NOMO-1 (cell line): ENCODE data around the gene BEND3.
"Not testable (repeated sequence)": the region's sequence is repeated elsewhere in the genome, so short reads cannot be mapped to it uniquely, and the experiment has no call there.

Experiments used
- DNase-seq, 2 experiments: peaks; one replicate each; lab custom pipeline; 2025; ENCODE audit not compliant: unreplicated experiment in 2 of 2; lab: John Stamatoyannopoulos, UW

Gene BEND3

DNA sequence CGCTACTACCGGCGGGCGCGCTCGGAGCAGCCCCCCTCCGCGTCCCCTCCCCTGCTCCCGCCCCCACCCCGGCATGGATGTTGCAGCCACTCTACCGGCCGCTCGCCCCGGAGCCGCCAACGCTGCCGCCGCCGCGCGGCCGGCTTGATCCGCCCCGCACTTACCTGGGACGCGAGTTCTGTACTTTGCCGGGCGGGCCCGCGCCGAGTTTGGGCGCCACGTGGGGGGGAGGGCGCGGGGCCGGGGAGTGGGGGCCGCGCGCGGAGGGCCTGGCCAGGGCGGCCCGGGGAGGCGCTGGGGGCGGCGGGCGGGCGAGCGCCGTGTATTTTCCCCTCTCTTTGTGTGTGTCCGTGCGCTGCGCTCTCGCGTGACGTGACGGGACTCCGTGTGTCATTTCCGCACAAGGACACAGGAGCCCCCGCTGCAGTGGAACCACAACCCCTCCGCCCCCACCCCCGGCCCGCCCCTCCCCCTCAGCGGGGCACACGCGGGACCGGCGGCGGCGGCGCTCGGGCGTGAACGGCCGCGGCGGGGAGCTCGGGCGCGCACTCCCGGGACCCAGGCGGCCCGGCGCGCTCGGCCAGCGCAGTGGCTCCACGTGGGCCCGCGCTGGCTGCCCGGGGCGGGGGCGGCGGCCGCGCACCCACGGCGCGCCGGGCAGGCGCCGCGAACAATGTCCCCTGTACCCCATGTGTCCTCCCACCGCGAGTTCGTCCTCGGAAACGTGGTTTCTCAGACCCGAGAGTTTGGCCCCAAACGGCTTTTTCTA is at the start of gene BEND3:
Gene BEND3, minus strand, starts transcription at position 590 of the 769 bp plus-strand sequence. CDS start 16,230 bp downstream, outside the sequence.
- DNase-seq: peak; percentile 30 to 38

DNA sequence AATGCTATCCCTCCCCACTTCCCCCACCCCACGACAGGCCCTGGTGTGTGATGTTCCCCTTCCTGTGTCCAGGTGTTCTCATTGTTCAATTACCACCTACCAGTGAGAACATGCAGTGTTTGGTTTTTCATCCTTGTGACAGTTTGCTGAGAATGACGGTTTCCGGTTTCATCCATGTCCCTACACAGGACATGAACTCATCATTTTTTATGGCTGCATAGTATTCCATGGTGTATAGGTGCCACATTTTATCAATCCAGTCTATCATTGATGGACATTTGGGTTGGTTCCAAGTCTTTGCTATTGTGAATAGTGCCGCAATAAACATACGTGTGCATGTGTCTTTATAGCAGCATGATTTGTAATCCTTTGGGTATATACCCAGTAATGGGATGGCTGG is 49.0 kb upstream of the BEND3 start:
- not testable (repeated sequence) for DNase-seq

- DNase-seq: no peak
These were observed 46.2 kb upstream of the BEND3 start for GRCh38 chr6:107161521-107161920.

GRCh38 chr6:107156617-107157016 is 41.3 kb upstream of the BEND3 start:
- DNase-seq: no peak

GRCh38 chr6:107154801-107155160 is 39.5 kb upstream of the BEND3 start:
- no peak for DNase-seq

- DNase-seq: no peak
These were observed 39.0 kb upstream of the BEND3 start for GRCh38 chr6:107154131-107154800.

DNA sequence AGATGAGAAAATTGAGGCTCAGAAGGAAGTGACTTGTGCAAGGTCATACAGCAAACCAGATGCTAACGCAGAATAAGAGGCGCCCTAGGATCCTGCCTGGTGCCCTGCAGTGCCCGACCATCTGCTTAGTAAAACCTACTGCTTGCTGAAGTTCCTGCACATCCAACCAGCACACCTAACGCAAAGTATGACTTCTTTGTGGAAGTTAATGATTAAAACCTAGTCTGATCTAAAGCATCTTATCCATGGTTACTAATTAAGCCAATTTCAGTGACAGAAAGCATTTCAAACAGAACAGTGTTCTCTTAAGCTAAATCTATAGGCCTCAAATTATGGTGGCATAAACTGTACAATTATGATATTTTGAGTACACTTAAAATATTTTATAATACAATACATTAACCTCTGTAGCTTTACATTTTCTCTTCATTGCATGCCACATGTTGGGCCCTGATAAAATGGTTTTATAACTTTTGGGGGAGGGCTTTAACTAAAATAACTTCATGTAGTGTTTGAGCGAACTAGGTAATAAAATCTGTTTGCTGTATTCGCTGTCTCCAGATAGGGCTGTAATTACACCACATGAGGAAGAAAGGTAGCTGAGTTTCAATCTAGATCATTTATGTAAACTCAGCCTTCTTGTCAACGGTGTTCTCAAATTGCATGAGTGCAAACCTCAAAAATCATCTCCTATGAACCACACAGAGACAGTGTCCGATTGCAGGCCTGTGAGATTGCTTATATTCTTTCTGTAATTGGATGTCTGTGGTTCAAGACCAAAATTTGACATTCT is 37.5 kb upstream of the BEND3 start:
- no peak for DNase-seq

DNA sequence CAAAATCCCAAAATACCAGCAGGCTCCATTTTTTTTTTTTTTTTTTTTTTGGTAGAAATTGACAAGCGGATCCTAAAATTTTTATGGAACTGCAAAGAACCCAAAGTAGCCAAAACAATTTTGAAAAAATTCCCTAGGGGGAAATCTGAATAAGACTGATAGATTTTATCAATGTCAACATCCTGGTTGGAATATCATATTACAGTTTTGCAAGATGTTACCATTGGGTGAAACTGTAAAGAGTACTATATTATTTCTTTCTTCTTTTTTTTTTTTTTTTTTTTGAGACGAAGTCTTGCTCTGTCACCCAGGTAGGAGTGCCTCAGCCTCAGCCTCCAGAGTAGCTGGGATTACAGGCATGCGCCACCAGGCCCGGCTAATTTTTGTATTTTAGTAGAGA is 29.4 kb upstream of the BEND3 start:
- no peak for DNase-seq

DNA sequence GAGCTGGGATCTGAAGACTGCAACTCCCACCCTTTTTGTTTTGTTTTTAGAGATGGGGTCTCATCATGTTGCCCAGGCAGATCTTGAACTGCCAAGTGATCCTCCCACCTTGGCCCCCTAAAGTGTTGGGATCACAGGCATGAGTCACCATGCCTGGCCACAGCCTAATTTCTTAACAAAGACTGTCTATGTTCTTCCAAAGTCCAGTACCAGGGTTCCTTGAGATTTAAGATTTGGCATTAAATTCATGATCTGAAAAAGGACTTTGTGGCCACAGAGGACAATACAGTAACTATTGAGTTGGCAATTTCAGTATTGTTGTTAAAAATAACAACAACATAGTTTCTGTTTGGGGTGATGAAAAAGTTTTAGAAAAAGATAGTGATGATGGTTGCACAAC is 28.7 kb upstream of the BEND3 start:
- DNase-seq: no peak

GRCh38 chr6:107140581-107140980 is 25.3 kb upstream of the BEND3 start:
- no peak for DNase-seq

GRCh38 chr6:107136324-107136723 is 21.0 kb upstream of the BEND3 start:
- not testable (repeated sequence) for DNase-seq

DNA sequence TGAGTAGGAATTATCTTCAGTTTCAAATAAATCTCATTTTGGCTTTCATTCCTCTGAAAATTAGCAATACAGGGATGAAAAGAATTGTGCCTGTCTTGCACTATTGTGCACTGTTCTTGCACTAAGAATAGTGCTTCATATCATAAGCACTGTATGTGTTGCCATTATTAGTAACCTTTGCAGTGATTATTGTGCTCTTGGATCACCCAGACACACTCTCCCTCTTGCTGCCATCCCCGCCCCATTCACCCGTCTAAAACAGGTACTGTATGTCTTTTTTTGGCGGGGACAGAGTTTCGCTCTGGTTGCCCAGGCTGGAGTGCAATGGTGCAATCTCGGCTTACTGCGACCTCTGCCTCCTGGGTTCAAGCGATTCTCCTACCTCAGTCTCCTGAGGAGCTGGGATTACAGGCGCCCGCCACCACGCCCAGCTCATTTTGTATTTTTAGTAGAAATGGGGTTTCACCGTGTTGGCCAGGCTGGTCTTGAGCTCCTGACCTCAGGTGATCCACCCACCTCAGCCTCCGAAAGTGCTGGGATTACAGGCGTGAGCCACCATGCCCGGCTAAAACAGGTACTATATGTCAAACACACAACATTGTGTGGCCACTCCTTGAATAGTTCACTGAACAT is 19.8 kb upstream of the BEND3 start:
- DNase-seq: not testable (repeated sequence)

DNA sequence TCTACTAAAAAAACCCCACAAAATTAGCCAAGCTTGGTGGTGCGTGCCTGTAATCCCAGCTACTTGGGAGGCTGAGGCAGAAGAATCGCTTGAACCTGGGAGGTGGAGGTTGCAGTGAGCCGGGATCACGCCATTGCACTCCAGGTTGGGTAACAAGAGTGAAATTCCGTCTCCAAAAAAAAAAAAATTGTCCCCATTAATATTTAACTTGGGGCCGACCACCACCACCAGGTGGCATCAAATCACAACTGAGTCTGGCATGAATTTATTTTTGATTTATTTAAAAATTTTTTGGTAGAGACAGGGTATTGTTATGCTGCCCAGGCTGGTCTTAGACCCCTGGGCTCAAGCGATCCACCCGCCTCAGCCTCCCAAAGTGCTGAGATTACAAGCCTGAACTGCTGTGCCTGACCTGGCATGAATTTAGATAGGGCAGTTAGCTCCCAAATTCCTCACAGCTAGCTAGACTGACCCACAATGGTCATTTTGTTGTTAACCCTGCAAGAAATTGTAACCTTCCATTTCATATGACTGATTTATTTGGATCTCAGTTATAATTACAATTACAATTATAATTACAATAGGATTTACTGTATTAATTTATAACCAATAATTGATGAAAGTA is 17.1 kb upstream of the BEND3 start:
- no peak for DNase-seq

DNA sequence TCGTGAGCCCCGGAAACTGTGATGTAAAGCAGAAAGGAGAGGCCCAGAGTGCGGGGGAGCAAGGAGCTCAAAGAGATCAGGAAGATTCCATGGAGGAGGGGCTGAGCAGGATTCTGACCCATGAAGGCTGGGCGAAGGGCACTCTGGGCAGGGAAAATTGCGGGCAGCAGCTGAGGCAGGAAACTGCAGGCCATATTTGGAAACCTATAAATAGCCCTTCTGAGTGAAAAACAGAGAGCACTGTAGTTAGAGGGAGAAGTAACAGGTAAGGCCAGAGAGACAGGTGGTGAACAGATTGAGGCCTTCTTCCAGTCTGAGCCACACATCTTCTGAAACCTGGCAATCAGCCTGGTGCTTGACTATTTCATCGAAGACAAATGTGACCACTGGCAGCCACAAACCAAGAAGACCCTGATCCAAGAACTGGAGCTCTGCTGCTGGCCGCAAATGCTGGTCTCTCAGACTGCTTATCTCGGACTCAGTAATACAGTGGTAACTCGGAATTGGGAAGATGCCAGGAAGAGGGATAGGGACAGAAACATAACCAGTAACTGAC is 14.1 kb upstream of the BEND3 start:
- DNase-seq: no peak

DNA sequence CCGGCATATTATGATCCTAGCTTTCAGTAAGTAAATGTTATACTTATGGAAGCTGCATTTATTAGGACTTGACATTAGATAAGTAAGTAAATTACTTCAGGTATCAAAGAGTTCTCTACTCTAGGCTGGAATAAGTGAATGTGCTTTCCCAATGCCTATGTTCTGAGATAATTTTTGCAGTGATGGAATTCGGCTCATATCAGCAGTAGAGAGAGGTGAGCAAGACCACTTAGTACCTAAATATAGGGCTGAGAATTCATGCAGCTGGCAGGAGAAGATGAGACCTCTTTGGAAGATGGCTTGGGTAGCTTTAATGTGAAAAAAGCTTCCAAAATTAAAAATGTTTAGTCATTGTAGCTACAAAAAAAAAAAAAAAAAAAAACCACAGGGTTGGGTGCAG is 13.3 kb upstream of the BEND3 start:
- no peak for DNase-seq

DNA sequence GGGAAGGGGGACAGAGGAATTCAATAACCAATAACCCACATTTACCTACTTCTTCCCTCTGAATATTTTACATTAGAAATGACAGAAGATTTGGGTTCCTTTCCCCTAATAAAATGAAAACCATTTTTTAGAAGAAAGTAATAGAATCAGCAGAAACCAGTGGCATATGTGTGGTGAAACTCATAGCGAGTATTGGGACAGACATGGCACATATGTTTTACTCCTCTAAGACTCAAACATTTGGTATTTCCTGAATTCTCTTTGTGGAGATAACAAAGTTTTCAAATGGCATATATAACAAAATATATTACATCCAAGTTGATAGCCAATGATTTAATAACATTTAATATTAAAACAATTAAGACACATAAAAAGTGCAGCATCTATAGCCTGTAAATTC is 12.9 kb upstream of the BEND3 start:
- DNase-seq: no peak

DNA sequence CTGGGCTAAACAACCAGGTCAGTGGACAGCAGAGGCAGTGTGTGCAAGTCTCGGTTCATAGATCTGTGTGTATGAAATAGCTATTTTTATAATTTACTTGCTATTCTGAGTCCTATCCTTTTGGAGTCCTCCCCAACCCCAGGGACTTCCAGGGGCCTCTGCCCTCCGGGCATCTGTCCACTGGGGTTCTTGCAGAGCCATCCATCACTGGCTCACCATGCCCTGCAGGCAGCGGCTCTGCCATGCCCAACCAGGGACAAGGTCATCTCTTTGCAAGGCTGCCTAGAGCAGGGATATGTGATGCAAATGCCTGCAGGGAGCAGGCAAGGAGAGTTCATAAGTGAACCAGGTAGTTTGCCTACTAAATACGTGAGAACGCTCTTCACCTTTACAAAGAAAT is 10.5 kb upstream of the BEND3 start:
- no peak for DNase-seq

DNA sequence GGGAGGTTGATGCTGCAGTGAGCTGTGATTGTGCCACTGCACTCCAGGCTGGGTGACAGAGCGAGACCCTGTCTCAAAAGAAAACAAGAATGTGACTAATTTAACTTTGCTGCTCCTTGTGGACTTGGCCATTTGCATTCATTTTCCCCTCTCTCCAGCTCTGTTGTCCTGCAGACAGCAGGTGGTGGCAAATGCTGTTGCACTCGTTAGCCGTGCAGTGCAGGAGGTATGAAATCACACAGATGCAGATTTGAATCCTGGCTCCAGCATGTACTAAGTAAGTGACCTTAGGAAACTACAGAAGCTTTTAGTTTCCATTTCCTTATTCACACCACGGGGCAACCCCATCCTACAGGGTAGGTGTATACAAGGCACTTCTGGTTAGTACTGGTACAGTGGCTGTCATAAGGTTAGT is 9.6 kb upstream of the BEND3 start:
- DNase-seq: no peak

- DNase-seq: no peak
These were observed 8.2 kb upstream of the BEND3 start for GRCh38 chr6:107123501-107123900.

DNA sequence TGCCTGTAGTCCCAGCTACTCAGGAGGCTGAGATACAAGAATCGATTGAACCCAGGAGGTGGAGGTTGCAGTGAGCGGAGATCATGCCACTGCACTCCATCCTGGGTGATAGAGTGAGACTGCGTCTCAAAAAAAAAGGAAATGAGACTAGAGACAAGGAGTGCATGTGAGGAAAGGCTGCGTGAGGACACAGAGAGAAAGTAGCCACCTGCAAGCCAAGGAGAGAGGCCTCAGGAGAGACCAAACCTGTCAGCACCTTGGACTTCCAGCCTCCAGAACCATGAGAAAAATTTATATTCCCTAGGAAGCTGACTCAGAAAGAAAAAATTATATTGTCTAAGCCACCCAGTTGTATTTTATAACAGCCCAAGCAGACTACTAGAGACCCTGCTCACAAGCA is 7.4 kb upstream of the BEND3 start:
- DNase-seq: no peak
